Suppressor macrophage treated with lipopolysaccharide for 1 hour (primary cell): ENCODE measurements around the gene CNP.
"Not testable (repeated sequence)": the region's sequence is repeated elsewhere in the genome, so short reads cannot be mapped to it uniquely, and the experiment has no call there.

ENCODE experiments used
- DNase-seq, 3 donors: peaks; one replicate each; pipeline ENCODE4 v3.0.0-alpha.2; 2020 to 2022

Gene CNP

DNA sequence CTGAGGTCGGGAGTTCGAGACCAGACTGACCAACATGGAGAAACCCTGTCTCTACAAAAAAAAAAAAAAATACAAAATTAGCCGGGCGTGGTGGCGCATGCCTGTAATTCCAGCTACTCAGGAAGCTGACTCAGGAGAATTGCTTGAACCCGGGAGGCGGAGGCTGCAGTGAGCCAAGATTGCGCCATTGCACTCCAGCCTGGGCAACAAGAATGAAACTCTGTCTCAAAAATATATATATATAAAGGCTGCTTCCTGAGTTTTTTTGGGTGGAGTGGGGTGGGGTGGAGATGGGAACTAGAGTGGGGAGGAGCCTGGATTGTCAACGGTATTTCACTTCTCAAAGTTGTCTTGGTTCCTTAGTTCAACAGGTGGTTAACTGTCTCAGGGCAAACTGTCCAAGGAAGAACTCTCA lies 43.7 kb downstream of the CNP start:
- DNase-seq: peak; percentile 45 to 56 (median 46)

DNA sequence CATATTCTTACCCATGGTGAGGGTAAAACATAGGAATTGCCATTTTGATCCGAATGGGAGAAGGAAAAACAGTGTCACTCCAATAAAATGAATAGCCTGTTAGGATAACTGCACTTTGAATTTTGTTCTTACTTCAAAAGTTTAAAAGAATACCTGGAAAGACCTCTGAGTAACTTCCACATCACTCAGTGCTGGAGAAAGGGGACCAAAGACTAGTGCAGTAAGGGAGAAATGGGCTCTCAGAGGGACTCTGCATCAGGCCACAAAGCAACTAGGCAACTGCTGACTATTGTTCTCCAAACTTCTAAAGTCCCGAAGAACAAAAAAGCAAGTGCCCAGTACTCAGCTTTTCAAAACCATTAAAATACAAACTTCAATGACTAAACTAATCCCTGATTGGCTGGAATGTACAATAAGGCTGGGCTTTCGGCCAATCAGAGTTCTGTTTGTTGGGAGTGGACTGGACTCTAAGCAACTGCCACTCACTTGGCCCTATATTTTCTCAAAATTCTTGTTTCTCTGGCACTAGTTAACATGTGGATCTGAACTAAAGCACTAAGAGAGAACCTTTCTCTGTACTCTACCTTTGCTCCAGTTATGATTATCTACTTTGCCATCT lies 44.4 kb downstream of the CNP start:
- DNase-seq: peak; percentile 66 to 74 (median 71)

DNA sequence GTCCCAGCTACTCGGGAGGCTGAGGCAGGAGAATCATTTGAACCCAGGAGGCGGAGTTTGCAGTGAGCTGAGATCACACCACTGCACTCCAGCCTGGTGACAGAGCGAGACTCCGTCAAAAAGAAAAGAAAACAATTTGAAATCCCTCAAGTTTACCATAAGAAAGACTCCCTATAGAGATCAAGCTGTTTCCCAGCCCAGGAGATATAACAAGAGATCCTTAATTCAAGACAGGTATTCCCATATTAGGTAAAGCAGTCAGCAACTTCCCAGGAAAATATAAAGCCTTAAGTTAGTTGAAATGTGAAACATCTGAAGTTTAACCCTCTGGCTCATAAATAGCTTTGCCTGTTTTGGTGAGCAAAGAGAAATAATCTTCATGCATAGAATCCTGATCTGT lies 45.8 kb downstream of the CNP start:
- not testable (repeated sequence) for DNase-seq

DNA sequence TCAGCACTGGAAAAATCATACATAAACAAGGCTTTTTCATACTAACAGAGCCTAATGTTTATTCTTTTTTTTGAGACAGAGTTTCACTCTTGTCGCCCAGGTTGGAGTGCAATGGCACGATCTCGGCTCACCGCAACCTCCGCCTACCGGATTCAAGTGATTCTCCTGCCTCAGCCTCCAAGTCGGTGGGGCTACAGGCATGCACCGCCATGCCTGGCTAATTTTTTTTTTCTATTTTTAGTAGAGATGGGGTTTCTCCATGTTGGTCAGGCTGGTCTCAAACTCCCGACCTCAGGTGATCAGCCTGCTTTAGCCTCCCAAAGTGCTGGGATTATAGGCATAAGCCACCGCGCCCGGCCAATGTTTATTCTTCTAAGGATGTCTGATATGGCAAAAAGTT lies 47.1 kb downstream of the CNP start:
- DNase-seq: not testable (repeated sequence)

DNA sequence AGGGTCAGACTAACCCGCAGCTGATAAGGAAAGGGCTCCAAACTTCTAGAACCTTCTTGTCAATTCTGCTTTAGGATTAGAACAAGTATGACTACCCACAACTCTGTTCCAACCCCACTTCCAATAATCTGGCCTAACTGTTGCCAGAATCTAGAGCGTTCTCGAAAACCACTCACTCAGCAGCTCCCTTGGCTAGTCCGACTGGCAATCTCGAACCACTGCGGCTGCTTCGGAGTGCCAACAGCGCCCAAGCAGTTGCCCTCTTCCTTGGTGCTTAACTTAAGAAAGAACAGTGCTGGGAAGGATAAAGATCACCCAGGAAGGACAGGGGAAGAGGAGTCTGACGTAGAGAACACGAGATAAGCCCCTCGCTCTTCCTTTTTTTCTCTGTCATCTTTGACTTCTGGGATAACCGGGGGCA lies 49.8 kb downstream of the CNP start:
- peak; percentile 42 to 53 (median 52) for DNase-seq

DNA sequence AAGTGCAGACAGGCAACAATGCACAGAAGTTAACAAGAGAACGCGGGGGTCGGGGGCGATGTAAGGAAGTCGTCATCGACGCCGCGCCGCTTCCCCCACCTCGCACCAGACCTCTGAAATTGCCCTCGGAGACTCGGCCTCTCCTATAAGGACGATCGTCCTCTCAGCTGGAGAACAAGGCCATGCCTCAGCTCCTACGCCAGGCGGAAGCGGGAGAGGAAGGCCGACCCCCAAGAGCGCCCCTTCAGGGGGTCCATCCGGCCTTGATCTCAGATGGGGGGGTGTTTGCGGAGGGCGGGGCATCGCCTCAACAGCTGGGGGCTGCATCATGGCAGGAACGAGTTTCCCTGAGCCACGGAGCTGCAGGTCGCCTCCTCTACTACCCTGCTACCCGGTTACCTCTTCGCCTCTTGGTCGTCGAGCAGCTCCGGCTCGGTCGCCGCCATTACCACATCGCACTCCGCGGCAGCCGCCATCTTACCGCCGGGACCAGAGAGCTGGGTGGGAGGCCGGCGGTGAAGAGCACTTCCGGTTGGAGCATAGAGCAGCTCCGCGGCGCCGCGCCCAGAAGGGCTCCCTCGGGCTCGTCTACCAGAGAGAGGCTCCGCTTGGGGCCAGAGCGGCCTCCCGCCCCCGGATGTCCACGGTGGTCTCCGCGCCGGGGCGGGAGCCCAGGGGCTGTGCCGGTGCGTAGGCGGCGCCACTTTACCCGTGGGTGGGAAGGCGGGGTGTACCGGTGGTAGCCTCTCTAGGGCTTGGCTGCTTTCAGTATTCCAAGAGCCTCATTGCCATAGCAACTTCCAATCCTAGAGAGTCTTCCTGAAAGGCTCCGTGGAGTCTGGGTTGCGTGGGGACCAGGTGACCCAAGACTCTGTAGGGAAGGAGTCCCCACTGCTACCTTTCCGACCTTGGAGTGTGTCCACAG lies 50.6 kb downstream of the CNP start, which contains the start of gene DNAJC7:
TSS of gene DNAJC7 (minus strand) at position 499 of the 925 bp plus-strand sequence. CDS start at position 476, 23 bp downstream.
- DNase-seq: peak; percentile 92 to 95 (median 95)

DNA sequence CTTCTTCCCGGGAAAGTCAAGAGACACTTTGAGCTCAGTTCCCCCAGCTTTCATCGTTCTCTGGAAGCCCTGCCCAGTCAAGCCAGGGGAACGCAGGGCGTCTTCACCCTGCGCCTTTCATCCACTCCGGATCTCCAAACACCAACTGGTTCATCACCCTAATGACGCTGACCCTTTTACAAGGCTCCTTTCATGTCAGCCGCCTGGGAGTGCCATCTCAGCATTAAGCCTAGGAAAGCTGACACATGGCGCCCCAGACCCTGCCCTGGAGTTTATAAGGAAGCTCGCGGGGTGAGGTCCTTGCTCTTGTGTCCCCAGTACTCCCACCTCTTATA lies 51.2 kb downstream of the CNP start:
- peak; percentile 44 to 62 (median 59) for DNase-seq

DNA sequence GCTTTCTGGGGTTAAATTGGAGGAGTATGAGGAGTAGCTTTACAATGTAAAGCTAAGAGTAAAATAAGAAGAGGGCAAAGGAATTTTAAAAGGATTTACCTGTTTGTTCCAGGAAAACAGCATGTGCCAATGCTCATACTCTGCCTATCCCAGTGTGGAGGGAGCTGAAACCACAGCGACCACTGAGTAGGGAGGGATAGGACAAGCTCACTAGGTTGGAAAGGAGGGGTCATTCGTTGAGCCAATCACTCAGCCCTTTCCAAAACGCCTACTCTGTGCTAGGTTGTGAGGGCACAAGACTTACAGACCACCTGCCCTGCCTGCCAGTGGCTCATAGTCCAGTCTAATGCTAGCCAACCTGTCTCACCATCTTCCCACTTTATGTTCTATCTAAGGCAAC lies 51.7 kb downstream of the CNP start:
- no peak for DNase-seq

DNA sequence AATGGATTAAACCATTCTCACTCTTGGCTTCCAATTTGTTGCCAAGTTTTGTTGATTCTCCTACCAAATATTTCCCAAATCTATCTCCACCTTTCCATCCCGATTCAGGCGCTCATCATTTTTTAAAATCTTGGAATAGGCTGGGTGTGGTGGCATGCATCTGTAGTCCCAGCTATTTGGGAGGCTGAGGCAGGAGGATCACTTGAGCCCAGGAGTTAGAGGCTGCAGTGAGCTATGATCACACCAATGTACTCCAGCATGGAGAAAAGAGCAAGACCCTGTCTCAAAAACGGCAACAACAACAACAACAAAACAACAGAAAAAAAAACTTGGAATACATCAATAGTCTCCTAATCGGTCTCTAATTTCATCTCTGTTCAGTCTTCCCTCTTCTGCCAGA lies 52.4 kb downstream of the CNP start:
- no peak for DNase-seq

DNA sequence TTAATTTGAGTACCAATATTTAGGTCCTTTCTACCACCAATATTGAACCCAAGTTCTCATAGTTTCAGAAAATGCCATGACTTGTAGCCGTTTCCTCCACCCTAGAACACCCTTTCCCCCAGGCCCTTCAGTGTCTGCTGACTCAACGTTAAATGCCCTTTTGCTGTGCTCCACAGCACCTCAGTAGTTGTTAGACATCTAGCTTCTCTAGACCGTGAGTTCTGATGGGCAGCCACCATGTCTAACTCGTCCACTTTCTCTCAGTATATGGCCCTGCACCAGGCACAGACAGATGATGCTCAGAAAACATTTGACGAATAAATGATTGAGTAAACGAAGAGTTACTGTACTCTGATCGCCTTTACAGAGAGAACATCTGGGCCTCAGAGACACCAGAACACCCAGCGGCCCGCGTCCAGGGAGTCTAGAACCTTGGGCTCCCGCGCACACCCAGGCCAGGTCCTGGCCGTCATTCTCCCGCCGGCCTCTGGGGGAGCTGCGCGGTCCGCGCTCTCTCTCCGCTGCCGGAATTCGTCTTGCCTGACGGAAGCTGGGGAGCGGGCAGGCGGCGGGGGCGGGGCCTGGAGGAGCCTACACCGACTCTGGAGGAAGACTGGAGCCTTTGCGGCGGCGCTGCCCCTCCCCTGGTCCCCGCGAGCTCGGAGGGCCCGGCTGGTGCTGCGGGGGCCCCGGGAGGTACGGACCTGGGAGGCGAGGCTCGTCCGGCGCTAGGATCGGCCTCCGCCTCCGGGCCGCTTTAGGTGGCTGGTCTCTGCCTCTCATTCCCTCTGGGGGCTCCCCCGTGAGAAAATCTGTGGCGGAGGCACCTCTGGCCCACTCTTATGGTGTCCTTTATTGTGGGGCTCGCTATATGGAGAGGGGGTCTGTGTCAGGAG lies 53.2 kb downstream of the CNP start, which contains the start of gene NKIRAS2:
TSS of gene NKIRAS2 (plus strand) at position 582 of the 896 bp plus-strand sequence. CDS start 1,488 bp downstream, outside the sequence.
- DNase-seq: peak; percentile 93 to 98 (median 97)

DNA sequence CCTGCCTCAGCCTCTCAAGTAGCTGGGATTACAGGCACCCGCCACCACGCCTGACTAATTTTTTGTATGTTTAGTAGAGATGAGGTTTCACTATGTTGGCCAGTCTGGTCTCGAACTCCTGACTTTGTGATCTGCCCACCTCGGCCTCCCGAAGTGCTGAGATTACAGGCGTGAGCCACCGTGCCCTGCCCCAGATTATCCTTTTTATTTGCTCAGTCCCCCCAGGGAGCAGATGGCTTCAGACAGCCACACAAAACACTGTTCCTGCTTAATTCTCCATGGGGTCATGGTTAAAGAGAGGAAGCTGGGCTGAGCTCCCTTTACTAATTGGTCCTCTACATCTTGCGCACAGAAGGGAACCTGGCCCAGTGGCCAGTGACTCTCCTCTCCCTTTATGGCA lies 54.2 kb downstream of the CNP start:
- not testable (repeated sequence) for DNase-seq

DNA sequence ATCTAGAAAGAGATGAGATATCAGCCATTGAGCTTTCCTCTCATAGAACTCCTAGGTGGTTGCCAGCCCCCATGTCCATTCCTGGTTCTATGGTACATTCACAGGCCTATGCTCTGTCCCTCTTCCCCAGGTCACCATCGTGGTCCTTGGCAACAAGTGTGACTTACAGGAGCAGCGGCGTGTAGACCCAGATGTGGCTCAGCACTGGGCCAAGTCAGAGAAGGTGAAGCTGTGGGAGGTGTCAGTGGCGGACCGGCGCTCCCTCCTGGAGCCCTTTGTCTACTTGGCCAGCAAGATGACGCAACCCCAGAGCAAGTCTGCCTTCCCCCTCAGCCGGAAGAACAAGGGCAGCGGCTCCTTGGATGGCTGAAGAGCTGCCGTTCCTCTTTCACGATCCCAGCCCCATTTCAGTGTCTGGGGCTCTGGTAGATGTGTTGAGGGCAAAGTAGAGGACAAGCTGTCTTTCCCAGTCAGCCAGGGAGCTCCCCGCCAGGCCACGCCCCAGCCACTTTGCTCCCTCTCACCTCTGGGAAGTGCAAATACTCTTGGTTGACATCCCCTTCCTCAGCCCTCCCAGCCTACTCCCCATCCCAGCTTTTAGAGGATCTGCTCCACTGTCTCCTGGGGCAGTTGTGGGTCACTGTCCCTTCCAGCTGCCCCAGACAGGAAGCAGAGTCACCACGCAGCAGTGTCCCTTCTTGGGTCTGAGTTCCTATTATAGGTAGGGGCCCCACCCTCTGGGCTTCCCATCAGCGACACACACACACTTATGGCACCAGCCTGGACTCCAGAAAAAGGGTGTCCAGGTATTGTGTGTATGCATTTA lies 57.1 kb downstream of the CNP start:
- peak; percentile 84 to 89 (median 87) for DNase-seq

DNA sequence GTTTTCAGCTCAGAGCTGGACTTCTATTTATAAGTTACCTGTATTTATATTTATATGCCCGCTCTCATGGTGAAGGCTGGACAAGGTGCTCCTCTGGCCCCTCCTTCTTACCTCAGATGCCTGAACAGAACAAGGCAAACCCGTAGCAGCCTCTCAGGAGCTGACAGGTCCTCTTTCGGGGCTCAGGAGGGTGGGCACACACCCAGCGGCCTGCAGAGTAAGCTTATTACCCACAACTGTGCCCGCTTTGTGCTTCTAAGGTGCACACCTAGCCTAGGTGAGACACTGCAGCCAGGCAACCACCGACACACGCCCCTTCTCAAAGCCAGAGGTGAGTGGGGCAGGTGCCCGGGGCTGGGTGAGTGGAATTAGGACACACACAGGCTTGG lies 58.6 kb downstream of the CNP start:
- no peak for DNase-seq

DNA sequence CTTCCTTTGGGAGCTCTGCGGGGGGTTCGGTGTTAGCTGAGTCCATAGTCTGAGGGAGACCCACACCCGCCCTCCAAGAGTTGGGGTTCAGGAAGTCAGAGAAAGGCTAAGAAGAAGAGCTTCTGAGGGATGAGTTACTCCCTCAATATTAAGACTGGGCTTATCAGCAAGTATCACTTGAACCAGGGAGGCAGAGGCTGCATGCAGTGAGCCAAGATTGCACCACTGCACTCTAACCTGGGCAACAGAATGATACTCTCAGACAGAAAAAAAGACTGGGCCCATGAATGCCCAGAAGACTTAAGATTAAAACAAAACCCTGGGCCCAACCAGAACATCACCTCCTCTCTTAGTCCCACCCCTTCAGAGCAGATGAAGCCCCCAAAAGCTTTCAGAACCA lies 59.3 kb downstream of the CNP start:
- DNase-seq: no peak

DNA sequence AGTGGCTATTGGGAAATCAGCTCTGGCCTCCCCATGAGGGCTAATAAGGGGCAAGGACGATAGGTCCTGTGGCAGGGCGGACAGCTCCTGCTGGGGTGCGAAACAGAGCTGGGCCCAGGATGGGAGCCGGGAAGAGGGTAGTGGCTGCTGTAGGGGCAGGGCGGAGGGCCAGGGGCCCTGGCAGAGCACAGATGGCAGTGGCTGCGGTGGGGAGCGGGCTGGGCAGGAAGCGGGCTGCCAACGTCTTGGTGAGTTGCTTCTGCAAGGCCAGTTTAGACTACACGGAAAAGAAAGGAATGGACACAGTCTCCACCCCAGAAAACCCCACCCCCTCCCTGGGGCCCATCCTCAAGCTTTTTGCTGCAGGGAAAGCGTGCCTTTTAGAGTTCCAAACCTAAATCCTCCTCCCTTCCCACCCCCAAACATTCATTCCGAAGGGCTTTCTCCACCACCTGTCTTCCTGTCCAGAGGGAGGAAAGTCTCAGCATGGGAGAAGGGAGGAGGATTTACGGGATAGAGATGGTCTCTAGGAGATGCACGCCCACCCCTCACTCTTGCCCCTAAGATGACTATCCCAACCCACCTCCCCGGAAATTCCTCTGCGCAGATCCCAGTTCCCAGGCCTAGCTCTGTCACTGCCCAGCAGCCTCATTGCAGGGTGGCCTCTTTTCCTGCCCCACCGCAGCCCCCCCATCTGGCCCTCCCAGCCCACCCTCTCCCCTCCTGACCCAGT lies 60.4 kb downstream of the CNP start:
- no peak for DNase-seq
